Neural cell (in vitro differentiated cells): ENCODE data around the gene HEG1.

ENCODE experiments used
- EP300 ChIP-seq: fragments of 450-650 bp; conservative IDR thresholded peaks from 2 replicates; pipeline ENCODE4 v1.6.1; 2014; ENCODE audit warnings: antibody characterized with exemption, mild to moderate bottlenecking, moderate library complexity; ENCODE audit not compliant: poor library complexity, severe bottlenecking
- EZH2 ChIP-seq: fragments of 200-600, 300-800 bp; shearing (Covaris generic), sonication (generic); IDR thresholded peaks from 2 replicates; pipeline ENCODE4 v1.6.1; 2014; ENCODE audit warnings: antibody characterized with exemption, low read length, borderline replicate concordance, mild to moderate bottlenecking; ENCODE audit not compliant: insufficient read depth, poor library complexity, severe bottlenecking
- POLR2AphosphoS5 ChIP-seq: IDR thresholded peaks from 2 replicates; pipeline ENCODE4 v1.6.1; 2012
- RAD21 ChIP-seq: fragments of 450-650 bp; conservative IDR thresholded peaks from 2 replicates; pipeline ENCODE4 v1.6.1; 2014; ENCODE audit warnings: antibody characterized with exemption, mild to moderate bottlenecking, moderate library complexity
- TF ChIP-seq, protein P1 (sequence below): fragments of 450-650 bp; IDR thresholded peaks from 2 replicates; pipeline ENCODE4 v1.5.1; 2014; ENCODE audit warnings: antibody characterized with exemption, mild to moderate bottlenecking, moderate library complexity; ENCODE audit not compliant: poor library complexity, severe bottlenecking
- TF ChIP-seq, protein P2 (sequence below): IDR thresholded peaks from 2 replicates; pipeline ENCODE4 v1.6.1; 2012; ENCODE audit warnings: borderline replicate concordance

GRCh38 chr3:124974691-124975090 is 81.1 kb downstream of the HEG1 start:
- TF ChIP-seq EZH2 (no peak), RAD21 (no peak), EP300 (no peak), POLR2AphosphoS5 (no peak)
- TF ChIP-seq, protein P1, sequence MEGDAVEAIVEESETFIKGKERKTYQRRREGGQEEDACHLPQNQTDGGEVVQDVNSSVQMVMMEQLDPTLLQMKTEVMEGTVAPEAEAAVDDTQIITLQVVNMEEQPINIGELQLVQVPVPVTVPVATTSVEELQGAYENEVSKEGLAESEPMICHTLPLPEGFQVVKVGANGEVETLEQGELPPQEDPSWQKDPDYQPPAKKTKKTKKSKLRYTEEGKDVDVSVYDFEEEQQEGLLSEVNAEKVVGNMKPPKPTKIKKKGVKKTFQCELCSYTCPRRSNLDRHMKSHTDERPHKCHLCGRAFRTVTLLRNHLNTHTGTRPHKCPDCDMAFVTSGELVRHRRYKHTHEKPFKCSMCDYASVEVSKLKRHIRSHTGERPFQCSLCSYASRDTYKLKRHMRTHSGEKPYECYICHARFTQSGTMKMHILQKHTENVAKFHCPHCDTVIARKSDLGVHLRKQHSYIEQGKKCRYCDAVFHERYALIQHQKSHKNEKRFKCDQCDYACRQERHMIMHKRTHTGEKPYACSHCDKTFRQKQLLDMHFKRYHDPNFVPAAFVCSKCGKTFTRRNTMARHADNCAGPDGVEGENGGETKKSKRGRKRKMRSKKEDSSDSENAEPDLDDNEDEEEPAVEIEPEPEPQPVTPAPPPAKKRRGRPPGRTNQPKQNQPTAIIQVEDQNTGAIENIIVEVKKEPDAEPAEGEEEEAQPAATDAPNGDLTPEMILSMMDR = no peak
- TF ChIP-seq, protein P2, sequence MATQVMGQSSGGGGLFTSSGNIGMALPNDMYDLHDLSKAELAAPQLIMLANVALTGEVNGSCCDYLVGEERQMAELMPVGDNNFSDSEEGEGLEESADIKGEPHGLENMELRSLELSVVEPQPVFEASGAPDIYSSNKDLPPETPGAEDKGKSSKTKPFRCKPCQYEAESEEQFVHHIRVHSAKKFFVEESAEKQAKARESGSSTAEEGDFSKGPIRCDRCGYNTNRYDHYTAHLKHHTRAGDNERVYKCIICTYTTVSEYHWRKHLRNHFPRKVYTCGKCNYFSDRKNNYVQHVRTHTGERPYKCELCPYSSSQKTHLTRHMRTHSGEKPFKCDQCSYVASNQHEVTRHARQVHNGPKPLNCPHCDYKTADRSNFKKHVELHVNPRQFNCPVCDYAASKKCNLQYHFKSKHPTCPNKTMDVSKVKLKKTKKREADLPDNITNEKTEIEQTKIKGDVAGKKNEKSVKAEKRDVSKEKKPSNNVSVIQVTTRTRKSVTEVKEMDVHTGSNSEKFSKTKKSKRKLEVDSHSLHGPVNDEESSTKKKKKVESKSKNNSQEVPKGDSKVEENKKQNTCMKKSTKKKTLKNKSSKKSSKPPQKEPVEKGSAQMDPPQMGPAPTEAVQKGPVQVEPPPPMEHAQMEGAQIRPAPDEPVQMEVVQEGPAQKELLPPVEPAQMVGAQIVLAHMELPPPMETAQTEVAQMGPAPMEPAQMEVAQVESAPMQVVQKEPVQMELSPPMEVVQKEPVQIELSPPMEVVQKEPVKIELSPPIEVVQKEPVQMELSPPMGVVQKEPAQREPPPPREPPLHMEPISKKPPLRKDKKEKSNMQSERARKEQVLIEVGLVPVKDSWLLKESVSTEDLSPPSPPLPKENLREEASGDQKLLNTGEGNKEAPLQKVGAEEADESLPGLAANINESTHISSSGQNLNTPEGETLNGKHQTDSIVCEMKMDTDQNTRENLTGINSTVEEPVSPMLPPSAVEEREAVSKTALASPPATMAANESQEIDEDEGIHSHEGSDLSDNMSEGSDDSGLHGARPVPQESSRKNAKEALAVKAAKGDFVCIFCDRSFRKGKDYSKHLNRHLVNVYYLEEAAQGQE = no peak
